ENCODE data around the gene NRDC.

NRDC gene

GRCh38 chr1:51847294-51847920 lies 31.1 kb downstream of the NRDC start:
- no peak for TF ChIP-seq CTCF (IDR thresholded peaks at IDR 0.05; ENCODE audit: insufficient read depth, low read depth, low read length, missing control alignments)
- no peak for DNase-seq (ENCODE audit: low read depth)
- H3K4me3 ChIP-seq (ENCODE audit: low read length) = no peak overlapping the region

- TF ChIP-seq CTCF (IDR thresholded peaks at IDR 0.05; ENCODE audit: insufficient read depth, low read depth, low read length, missing control alignments) = no peak
- DNase-seq (ENCODE audit: low read depth) = no peak
- no peak overlapping the region for H3K4me3 ChIP-seq (ENCODE audit: low read length)
Measured at GRCh38 chr1:51843948-51844347, 34.6 kb downstream of the NRDC start.

- no peak overlapping the region for H3K4me3 ChIP-seq (ENCODE audit: low read length)
- no peak for DNase-seq (ENCODE audit: low read depth)
- TF ChIP-seq CTCF (IDR thresholded peaks at IDR 0.05; ENCODE audit: insufficient read depth, low read depth, low read length, missing control alignments) = no peak
Measured at GRCh38 chr1:51842261-51842660, 36.3 kb downstream of the NRDC start.

GRCh38 chr1:51840743-51841461 lies 37.6 kb downstream of the NRDC start:
- no peak overlapping the region for H3K4me3 ChIP-seq (ENCODE audit: low read length)
- TF ChIP-seq CTCF (IDR thresholded peaks at IDR 0.05; ENCODE audit: insufficient read depth, low read depth, low read length, missing control alignments) = no peak
- DNase-seq (ENCODE audit: low read depth) = no peak

- no peak for TF ChIP-seq CTCF (IDR thresholded peaks at IDR 0.05; ENCODE audit: insufficient read depth, low read depth, low read length, missing control alignments)
Measured at GRCh38 chr1:51840182-51840581, 38.3 kb downstream of the NRDC start.

GRCh38 chr1:51839094-51839493 lies 39.4 kb downstream of the NRDC start:
- no peak for TF ChIP-seq CTCF (IDR thresholded peaks at IDR 0.05; ENCODE audit: insufficient read depth, low read depth, low read length, missing control alignments)
- DNase-seq (ENCODE audit: low read depth) = peak; percentile 42
- no peak overlapping the region for H3K4me3 ChIP-seq (ENCODE audit: low read length)

More at GRCh38 chr1:51840182-51840581, 38.3 kb downstream of the NRDC start:
- no peak overlapping the region for H3K4me3 ChIP-seq (ENCODE audit: low read length)
- DNase-seq (ENCODE audit: low read depth) = no peak

All from epithelial cell of esophagus (primary cell).